Neural cell (in vitro differentiated cells): ENCODE data around the gene COLQ. TPM values are rescaled to one million over a fixed set of nuclear protein-coding genes. Genes with fewer than 3 reads are reported as not detected.

Experiments used
- H2AFZ ChIP-seq: fragments of 200-600, 300-800 bp; sonication (generic), shearing (Covaris generic); 2 replicates; pipeline ENCODE4 v1.6.0; 2014; ENCODE audit warnings: low read depth, mild to moderate bottlenecking, antibody characterized with exemption, low read length, moderate library complexity
- H3F3A ChIP-seq: fragments of 200-600 bp; shearing (Covaris generic); 2 replicates; pipeline ENCODE4 v1.6.1; 2016; ENCODE audit warnings: mild to moderate bottlenecking, moderate library complexity, mixed read lengths, antibody characterized with exemption, low read length; ENCODE audit not compliant: insufficient read depth, poor library complexity, severe bottlenecking
- H3K27ac ChIP-seq: fragments of 200-600, 300-800 bp; sonication (generic), shearing (Covaris generic); 2 replicates; pipeline ENCODE4 v1.5.1; 2014; ENCODE audit warnings: mild to moderate bottlenecking, low read length, moderate library complexity
- H3K27me3 ChIP-seq: fragments of 300-800, 200-600 bp; sonication (generic), shearing (Covaris generic); 2 replicates; pipeline ENCODE4 v1.6.0; 2014; ENCODE audit warnings: mild to moderate bottlenecking, low read depth, low read length, moderate library complexity; ENCODE audit not compliant: insufficient read depth
- H3K36me3 ChIP-seq: fragments of 300-800, 200-600 bp; sonication (generic), shearing (Covaris generic); 2 replicates; pipeline ENCODE4 v1.5.1; 2014; ENCODE audit warnings: mild to moderate bottlenecking, antibody characterized with exemption, low read length, moderate library complexity; ENCODE audit not compliant: insufficient read depth
- H3K4me2 ChIP-seq: fragments of 300-800, 200-600 bp; sonication (generic), shearing (Covaris generic); 2 replicates; pipeline ENCODE4 v1.6.0; 2014; ENCODE audit warnings: mild to moderate bottlenecking, low read length
- H3K4me3 ChIP-seq: fragments of 300-800, 200-600 bp; sonication (generic), shearing (Covaris generic); 2 replicates; pipeline ENCODE4 v1.5.1; 2014; ENCODE audit warnings: mild to moderate bottlenecking, low read length, moderate library complexity
- H3K79me2 ChIP-seq: fragments of 200-600 bp; shearing (Covaris generic); replicated peaks from 2 replicates; pipeline ENCODE4 v1.6.0; 2014; ENCODE audit warnings: mild to moderate bottlenecking, low read length, moderate library complexity; ENCODE audit not compliant: insufficient read depth
- H3K9ac ChIP-seq: fragments of 300-800, 200-600 bp; sonication (generic), shearing (Covaris generic); 2 replicates; pipeline ENCODE4 v1.6.1; 2016; ENCODE audit warnings: mild to moderate bottlenecking, low read length, mixed read lengths
- H3K9me2 ChIP-seq: fragments of 200-600 bp; shearing (Covaris generic); 2 replicates; pipeline ENCODE4 v1.6.1; 2016; ENCODE audit warnings: mild to moderate bottlenecking, low read length, mixed read lengths; ENCODE audit not compliant: insufficient read depth
- H3K9me3 ChIP-seq: fragments of 200-600, 300-800 bp; sonication (generic), shearing (Covaris generic); 2 replicates; pipeline ENCODE4 v1.6.1; 2016; ENCODE audit warnings: mild to moderate bottlenecking, mixed run types, low read length, moderate library complexity, mixed read lengths
- H4K20me1 ChIP-seq: fragments of 200-600 bp; shearing (Covaris generic); 2 replicates; pipeline ENCODE4 v1.6.1; 2016; ENCODE audit warnings: mild to moderate bottlenecking, mixed run types; ENCODE audit not compliant: insufficient read depth
- EP300 ChIP-seq: fragments of 450-650 bp; conservative IDR thresholded peaks from 2 replicates; pipeline ENCODE4 v1.6.1; 2014; ENCODE audit warnings: antibody characterized with exemption, mild to moderate bottlenecking, moderate library complexity; ENCODE audit not compliant: poor library complexity, severe bottlenecking
- EZH2 ChIP-seq: fragments of 200-600, 300-800 bp; shearing (Covaris generic), sonication (generic); IDR thresholded peaks from 2 replicates; pipeline ENCODE4 v1.6.1; 2014; ENCODE audit warnings: antibody characterized with exemption, low read length, borderline replicate concordance, mild to moderate bottlenecking; ENCODE audit not compliant: insufficient read depth, poor library complexity, severe bottlenecking
- MXI1 ChIP-seq: fragments of 450-650 bp; conservative IDR thresholded peaks from 2 replicates; pipeline ENCODE4 v1.6.1; 2014; ENCODE audit warnings: antibody characterized with exemption, mild to moderate bottlenecking; ENCODE audit not compliant: poor library complexity, severe bottlenecking
- POLR2AphosphoS5 ChIP-seq: IDR thresholded peaks from 2 replicates; pipeline ENCODE4 v1.6.1; 2012
- RAD21 ChIP-seq: fragments of 450-650 bp; conservative IDR thresholded peaks from 2 replicates; pipeline ENCODE4 v1.6.1; 2014; ENCODE audit warnings: antibody characterized with exemption, mild to moderate bottlenecking, moderate library complexity
- SMC3 ChIP-seq: fragments of 450-650 bp; conservative IDR thresholded peaks from 2 replicates; pipeline ENCODE4 v1.6.1; 2014; ENCODE audit warnings: antibody characterized with exemption, mild to moderate bottlenecking, moderate library complexity; ENCODE audit not compliant: poor library complexity
- TAF1 ChIP-seq: IDR thresholded peaks from 2 replicates; pipeline ENCODE4 v1.6.1; 2012; ENCODE audit warnings: low read depth
- polyA plus RNA-seq: library from polyadenylated mRNA; depleted of rRNA; stranded (reverse); fragments of >200 nt; gene quantifications from 2 replicates; pipeline ENCODE4 v1.2.3, GENCODE V29; 2014
- TF ChIP-seq, protein P1 (sequence below): IDR thresholded peaks from 2 replicates; pipeline ENCODE4 v1.6.1; 2012; ENCODE audit warnings: borderline replicate concordance
- TF ChIP-seq, protein P2 (sequence below): fragments of 450-650 bp; IDR thresholded peaks from 2 replicates; pipeline ENCODE4 v1.5.1; 2014; ENCODE audit warnings: antibody characterized with exemption, mild to moderate bottlenecking, moderate library complexity; ENCODE audit not compliant: poor library complexity, severe bottlenecking

The COLQ gene
- polyA plus RNA-seq, 1 donor from 2014 or later, result 9.5 TPM

DNA sequence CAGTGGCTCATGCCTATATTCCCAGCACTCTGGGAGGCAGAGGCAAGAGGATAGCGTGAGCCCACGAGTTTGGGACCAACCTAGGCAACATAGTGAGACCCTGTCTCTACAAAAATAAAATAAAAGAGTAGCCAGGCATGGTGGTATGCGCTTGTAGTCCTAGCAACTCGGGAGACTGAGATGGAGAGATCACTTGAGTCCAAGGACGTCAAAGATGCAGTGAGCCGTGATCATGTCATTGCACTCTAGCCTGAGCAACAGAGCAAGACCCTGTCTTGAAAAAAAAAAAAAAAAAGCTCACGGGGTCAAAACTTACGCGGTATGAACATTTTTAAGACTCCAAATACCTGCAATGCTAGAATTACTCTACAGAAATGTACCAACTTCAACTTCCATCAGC is 37.1 kb upstream of the COLQ start:
- Histone ChIP-seq H3K4me2 (no peak overlapping the region), H3K27ac (no peak overlapping the region), H4K20me1 (no peaks in the 10 kb centered on the region), H3K27me3 (no peaks in the 10 kb centered on the region), H3K79me2 (no peaks in the 10 kb centered on the region), H3K9ac (no peak overlapping the region), H3K9me3 (no peaks in the 10 kb centered on the region), H3K36me3 (peaks cover 5% of the 10 kb centered on the region), H2AFZ (no peak overlapping the region), H3K9me2 (no peaks in the 10 kb centered on the region), H3K4me3 (no peak overlapping the region), H3F3A (no peaks in the 10 kb centered on the region)
- TF ChIP-seq TAF1 (no peak), RAD21 (no peak), EP300 (no peak), EZH2 (no peak), SMC3 (no peak), POLR2AphosphoS5 (no peak), MXI1 (no peak)
- TF ChIP-seq, protein P1, sequence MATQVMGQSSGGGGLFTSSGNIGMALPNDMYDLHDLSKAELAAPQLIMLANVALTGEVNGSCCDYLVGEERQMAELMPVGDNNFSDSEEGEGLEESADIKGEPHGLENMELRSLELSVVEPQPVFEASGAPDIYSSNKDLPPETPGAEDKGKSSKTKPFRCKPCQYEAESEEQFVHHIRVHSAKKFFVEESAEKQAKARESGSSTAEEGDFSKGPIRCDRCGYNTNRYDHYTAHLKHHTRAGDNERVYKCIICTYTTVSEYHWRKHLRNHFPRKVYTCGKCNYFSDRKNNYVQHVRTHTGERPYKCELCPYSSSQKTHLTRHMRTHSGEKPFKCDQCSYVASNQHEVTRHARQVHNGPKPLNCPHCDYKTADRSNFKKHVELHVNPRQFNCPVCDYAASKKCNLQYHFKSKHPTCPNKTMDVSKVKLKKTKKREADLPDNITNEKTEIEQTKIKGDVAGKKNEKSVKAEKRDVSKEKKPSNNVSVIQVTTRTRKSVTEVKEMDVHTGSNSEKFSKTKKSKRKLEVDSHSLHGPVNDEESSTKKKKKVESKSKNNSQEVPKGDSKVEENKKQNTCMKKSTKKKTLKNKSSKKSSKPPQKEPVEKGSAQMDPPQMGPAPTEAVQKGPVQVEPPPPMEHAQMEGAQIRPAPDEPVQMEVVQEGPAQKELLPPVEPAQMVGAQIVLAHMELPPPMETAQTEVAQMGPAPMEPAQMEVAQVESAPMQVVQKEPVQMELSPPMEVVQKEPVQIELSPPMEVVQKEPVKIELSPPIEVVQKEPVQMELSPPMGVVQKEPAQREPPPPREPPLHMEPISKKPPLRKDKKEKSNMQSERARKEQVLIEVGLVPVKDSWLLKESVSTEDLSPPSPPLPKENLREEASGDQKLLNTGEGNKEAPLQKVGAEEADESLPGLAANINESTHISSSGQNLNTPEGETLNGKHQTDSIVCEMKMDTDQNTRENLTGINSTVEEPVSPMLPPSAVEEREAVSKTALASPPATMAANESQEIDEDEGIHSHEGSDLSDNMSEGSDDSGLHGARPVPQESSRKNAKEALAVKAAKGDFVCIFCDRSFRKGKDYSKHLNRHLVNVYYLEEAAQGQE, result no peak
- TF ChIP-seq, protein P2, sequence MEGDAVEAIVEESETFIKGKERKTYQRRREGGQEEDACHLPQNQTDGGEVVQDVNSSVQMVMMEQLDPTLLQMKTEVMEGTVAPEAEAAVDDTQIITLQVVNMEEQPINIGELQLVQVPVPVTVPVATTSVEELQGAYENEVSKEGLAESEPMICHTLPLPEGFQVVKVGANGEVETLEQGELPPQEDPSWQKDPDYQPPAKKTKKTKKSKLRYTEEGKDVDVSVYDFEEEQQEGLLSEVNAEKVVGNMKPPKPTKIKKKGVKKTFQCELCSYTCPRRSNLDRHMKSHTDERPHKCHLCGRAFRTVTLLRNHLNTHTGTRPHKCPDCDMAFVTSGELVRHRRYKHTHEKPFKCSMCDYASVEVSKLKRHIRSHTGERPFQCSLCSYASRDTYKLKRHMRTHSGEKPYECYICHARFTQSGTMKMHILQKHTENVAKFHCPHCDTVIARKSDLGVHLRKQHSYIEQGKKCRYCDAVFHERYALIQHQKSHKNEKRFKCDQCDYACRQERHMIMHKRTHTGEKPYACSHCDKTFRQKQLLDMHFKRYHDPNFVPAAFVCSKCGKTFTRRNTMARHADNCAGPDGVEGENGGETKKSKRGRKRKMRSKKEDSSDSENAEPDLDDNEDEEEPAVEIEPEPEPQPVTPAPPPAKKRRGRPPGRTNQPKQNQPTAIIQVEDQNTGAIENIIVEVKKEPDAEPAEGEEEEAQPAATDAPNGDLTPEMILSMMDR, result no peak

DNA sequence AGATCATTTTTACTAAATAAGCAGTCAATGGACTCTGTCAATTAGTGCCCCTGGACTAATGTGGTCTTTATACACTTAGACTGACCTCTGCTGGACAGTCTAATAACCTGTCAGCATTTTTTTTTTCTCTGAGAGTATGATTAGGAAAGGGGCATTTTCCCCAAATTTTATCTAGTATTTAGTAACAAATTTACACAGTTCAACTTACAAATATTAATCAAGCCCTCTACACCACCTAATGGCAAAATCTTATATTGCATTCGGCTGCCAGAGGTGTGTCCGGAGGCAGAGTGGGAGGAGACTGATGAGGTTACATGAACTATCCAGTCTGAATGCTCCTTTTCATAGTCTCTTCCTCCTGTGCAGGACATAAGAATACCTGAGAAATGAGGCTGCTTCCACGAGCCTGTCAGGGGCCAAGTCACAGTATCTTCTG is 36.0 kb upstream of the COLQ start:
- no peaks in the 10 kb centered on the region for H3K27me3 ChIP-seq
- TF ChIP-seq SMC3, result peak; percentile 71
- no peak for TF ChIP-seq MXI1
- TF ChIP-seq, protein P1, result no peak
- TF ChIP-seq, protein P2, result peak; percentile 73
- TF ChIP-seq RAD21, result peak; percentile 65
- H3K9me2 ChIP-seq, result no peaks in the 10 kb centered on the region
- H3K9me3 ChIP-seq, result no peaks in the 10 kb centered on the region
- no peak overlapping the region for H3K27ac ChIP-seq
- H3K9ac ChIP-seq, result no peak overlapping the region
- H2AFZ ChIP-seq, result no peak overlapping the region
- H3K36me3 ChIP-seq, result peaks cover 5% of the 10 kb centered on the region
- H3K4me2 ChIP-seq, result no peak overlapping the region
- no peaks in the 10 kb centered on the region for H3F3A ChIP-seq
- H3K4me3 ChIP-seq, result no peak overlapping the region
- no peaks in the 10 kb centered on the region for H4K20me1 ChIP-seq
- no peaks in the 10 kb centered on the region for H3K79me2 ChIP-seq
